Thyroid gland (tissue), 4 donors: Measurements from ENCODE around the gene CASR.
"Not testable (repeated sequence)": the region's sequence is repeated elsewhere in the genome, so short reads cannot be mapped to it uniquely, and the experiment has no call there.

Experiments
- POLR2A ChIP-seq, 2 donors: fragments of 450-650 bp; IDR thresholded peaks; one replicate each; pipeline ENCODE4 v1.6.1; 2017; ENCODE audit warnings: antibody characterized with exemption in 2 of 2, mild to moderate bottlenecking in 2 of 2, moderate library complexity in 1 of 2
- TF ChIP-seq, protein P1 (sequence below), 6 experiments: fragments of 200-600 bp in 3 of 6; fragments of 450-650 bp in 3 of 6; sonication (generic) in 3 of 6; IDR thresholded peaks; one replicate each; pipeline ENCODE4 v1.5.1; 2016 to 2019; ENCODE audit warnings: antibody characterized with exemption in 6 of 6, mild to moderate bottlenecking in 2 of 6, inconsistent platforms in 1 of 6, moderate library complexity in 1 of 6

DNA sequence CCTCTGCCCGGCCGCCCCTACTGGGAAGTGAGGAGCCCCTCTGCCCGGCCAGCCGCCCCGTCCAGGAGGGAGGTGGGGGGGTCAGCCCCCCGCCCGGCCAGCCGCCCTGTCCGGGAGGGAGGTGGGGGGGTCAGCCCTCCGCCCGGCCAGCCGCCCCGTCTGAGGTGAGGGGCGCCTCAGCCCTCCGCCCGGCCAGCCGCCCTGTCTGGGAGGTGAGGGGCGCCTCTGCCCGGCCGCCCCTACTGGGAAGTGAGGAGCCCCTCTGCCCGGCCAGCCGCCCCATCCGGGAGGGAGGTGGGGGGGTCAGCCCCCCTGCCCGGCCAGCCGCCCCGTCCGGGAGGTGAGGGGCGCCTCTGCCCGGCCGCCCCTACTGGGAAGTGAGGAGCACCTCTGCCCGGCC lies 18.5 kb upstream of the CASR start:
- TF ChIP-seq, protein P1, sequence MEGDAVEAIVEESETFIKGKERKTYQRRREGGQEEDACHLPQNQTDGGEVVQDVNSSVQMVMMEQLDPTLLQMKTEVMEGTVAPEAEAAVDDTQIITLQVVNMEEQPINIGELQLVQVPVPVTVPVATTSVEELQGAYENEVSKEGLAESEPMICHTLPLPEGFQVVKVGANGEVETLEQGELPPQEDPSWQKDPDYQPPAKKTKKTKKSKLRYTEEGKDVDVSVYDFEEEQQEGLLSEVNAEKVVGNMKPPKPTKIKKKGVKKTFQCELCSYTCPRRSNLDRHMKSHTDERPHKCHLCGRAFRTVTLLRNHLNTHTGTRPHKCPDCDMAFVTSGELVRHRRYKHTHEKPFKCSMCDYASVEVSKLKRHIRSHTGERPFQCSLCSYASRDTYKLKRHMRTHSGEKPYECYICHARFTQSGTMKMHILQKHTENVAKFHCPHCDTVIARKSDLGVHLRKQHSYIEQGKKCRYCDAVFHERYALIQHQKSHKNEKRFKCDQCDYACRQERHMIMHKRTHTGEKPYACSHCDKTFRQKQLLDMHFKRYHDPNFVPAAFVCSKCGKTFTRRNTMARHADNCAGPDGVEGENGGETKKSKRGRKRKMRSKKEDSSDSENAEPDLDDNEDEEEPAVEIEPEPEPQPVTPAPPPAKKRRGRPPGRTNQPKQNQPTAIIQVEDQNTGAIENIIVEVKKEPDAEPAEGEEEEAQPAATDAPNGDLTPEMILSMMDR (IDR thresholded peaks at IDR 0.05) = not testable (repeated sequence)
- not testable (repeated sequence) for TF ChIP-seq POLR2A (IDR thresholded peaks at IDR 0.05)
